Neural progenitor cell (in vitro differentiated cells): ENCODE data around the gene ELFN1.

ENCODE experiments used
- EZH2 ChIP-seq: fragments of 200-600 bp; sonication (generic); IDR thresholded peaks from 2 replicates; pipeline ENCODE4 v1.6.1; 2017; ENCODE audit warnings: antibody characterized with exemption, mild to moderate bottlenecking, moderate library complexity
- EZH2phosphoT487 ChIP-seq: fragments of 200-600 bp; sonication (generic); IDR thresholded peaks from 2 replicates; pipeline ENCODE4 v1.6.1; 2017; ENCODE audit warnings: antibody characterized with exemption
- TF ChIP-seq, protein P1 (sequence below): fragments of 200-600 bp; sonication (generic); IDR thresholded peaks from 2 replicates; pipeline ENCODE4 v1.5.1; 2017; ENCODE audit warnings: antibody characterized with exemption, mild to moderate bottlenecking

DNA sequence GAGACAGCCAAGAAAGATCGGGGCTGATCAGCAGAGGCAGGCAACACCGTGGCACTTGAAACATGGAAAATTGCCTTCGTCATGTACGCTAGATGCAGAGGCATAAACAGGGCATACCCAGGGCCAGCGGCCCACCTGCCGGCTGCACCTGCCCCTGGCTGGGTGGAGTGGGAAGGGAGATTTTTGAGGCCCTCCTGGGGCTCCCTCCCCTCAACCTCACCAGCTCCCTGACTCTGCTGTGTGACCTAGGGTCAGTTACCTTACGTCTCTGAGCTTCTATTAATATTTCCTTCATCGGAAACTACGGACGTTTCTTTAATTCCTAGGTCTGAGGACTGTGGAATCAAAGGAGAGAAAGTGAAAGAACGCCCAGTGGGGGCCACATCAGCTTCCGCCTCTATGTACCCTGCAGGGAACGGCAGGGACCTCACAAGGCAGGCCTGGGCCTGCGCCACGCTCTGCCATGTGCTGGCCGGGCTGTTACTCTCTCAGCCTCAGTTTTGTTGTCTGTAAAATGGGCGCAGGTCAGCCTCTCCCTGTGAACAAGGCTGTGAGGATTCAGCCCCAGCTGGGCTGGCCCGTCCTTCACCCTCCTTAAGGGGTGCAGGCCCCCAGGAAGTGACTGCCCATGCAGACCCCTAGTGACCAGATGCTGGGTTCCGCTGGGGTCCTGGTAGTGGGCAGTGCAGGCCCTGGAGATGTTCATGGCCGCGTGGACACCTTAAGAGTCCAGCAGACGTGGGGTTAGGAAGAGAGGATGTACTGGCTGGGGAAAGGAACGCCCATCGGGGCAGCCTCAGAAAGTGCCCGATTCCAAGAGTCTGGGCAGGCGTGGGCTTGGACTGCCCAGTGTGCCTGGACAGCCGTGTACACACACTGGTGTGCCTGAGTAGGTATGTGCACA, 22.7 kb downstream of the ELFN1 start:
- TF ChIP-seq, protein P1, sequence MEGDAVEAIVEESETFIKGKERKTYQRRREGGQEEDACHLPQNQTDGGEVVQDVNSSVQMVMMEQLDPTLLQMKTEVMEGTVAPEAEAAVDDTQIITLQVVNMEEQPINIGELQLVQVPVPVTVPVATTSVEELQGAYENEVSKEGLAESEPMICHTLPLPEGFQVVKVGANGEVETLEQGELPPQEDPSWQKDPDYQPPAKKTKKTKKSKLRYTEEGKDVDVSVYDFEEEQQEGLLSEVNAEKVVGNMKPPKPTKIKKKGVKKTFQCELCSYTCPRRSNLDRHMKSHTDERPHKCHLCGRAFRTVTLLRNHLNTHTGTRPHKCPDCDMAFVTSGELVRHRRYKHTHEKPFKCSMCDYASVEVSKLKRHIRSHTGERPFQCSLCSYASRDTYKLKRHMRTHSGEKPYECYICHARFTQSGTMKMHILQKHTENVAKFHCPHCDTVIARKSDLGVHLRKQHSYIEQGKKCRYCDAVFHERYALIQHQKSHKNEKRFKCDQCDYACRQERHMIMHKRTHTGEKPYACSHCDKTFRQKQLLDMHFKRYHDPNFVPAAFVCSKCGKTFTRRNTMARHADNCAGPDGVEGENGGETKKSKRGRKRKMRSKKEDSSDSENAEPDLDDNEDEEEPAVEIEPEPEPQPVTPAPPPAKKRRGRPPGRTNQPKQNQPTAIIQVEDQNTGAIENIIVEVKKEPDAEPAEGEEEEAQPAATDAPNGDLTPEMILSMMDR: no peak
- TF ChIP-seq EZH2phosphoT487: no peak
- TF ChIP-seq EZH2: no peak
